H9 (cell line): ENCODE results near the gene WDR73. TPM values are rescaled to one million over a fixed set of nuclear protein-coding genes. Genes with fewer than 3 reads are reported as not detected.
A peak's percentile ranks its signal among the peaks of the same experiment; 100 is the strongest.

Experiments used
- DNase-seq: peaks from one replicate; pipeline ENCODE4 v3.0.0-alpha.2; 2017
- H2AFZ ChIP-seq: one replicate; pipeline ENCODE4 v1.6.1; 2013; ENCODE audit warnings: mild to moderate bottlenecking, low read length, control low read depth, moderate library complexity
- H2AK5ac ChIP-seq: 2 replicates; pipeline ENCODE4 v1.6.1; 2013; ENCODE audit warnings: low read length, control low read depth, mixed read lengths; ENCODE audit not compliant: insufficient read length
- H2BK120ac ChIP-seq: one replicate; pipeline ENCODE4 v1.6.1; 2013; ENCODE audit warnings: low read depth, mild to moderate bottlenecking, low read length, control low read depth, inconsistent platforms; ENCODE audit not compliant: poor library complexity, severe bottlenecking
- H2BK12ac ChIP-seq: 2 replicates; pipeline ENCODE4 v1.6.1; 2013; ENCODE audit warnings: low read length, control low read depth, mixed read lengths, low read depth; ENCODE audit not compliant: insufficient read length
- H2BK15ac ChIP-seq: 2 replicates; pipeline ENCODE4 v1.6.1; 2013; ENCODE audit warnings: low read depth, low read length, control low read depth
- H2BK20ac ChIP-seq: one replicate; pipeline ENCODE4 v1.6.1; 2013; ENCODE audit warnings: low read depth, mild to moderate bottlenecking, low read length, control low read depth, inconsistent platforms; ENCODE audit not compliant: poor library complexity, severe bottlenecking
- H2BK5ac ChIP-seq: 2 replicates; pipeline ENCODE4 v1.6.1; 2013; ENCODE audit warnings: low read length, control low read depth, mixed read lengths; ENCODE audit not compliant: insufficient read length
- H3K14ac ChIP-seq: 2 replicates; pipeline ENCODE4 v1.6.1; 2013; ENCODE audit warnings: low read length, control low read depth; ENCODE audit not compliant: insufficient read depth
- H3K18ac ChIP-seq: 2 replicates; pipeline ENCODE4 v1.6.1; 2013; ENCODE audit warnings: low read depth, mild to moderate bottlenecking, mixed read lengths, low read length, control low read depth; ENCODE audit not compliant: insufficient read length
- H3K23ac ChIP-seq: 2 replicates; pipeline ENCODE4 v1.6.1; 2013; ENCODE audit warnings: low read length, control low read depth, mixed read lengths, low read depth; ENCODE audit not compliant: insufficient read length
- H3K23me2 ChIP-seq: 2 replicates; pipeline ENCODE4 v1.6.1; 2013; ENCODE audit warnings: low read depth, mild to moderate bottlenecking, mixed read lengths, low read length, control low read depth; ENCODE audit not compliant: insufficient read length, poor library complexity, severe bottlenecking
- H3K27ac ChIP-seq: 2 replicates; pipeline ENCODE4 v1.5.1; 2013; ENCODE audit warnings: low read length, control low read depth, mixed read lengths, low read depth; ENCODE audit not compliant: insufficient read length
- H3K27me3 ChIP-seq: 2 replicates; pipeline ENCODE4 v1.6.1; 2013; ENCODE audit warnings: low read length, control low read depth, inconsistent platforms; ENCODE audit not compliant: insufficient read depth
- H3K4ac ChIP-seq: 2 replicates; pipeline ENCODE4 v1.6.1; 2013; ENCODE audit warnings: low read depth, mild to moderate bottlenecking, control low read depth, inconsistent platforms, low read length, moderate library complexity
- H3K4me1 ChIP-seq: 2 replicates; pipeline ENCODE4 v1.6.1; 2013; ENCODE audit warnings: low read length, control low read depth, inconsistent platforms; ENCODE audit not compliant: insufficient read depth
- H3K4me2 ChIP-seq: 2 replicates; pipeline ENCODE4 v1.6.1; 2013; ENCODE audit warnings: low read length, control low read depth, mixed read lengths; ENCODE audit not compliant: insufficient read length, insufficient read depth
- H3K56ac ChIP-seq: 2 replicates; pipeline ENCODE4 v1.6.1; 2013; ENCODE audit warnings: low read depth, mild to moderate bottlenecking, mixed read lengths, low read length, control low read depth; ENCODE audit not compliant: insufficient read length
- H3K79me1 ChIP-seq: 2 replicates; pipeline ENCODE4 v1.6.1; 2013; ENCODE audit warnings: low read depth, mild to moderate bottlenecking, moderate library complexity, low read length, control low read depth, inconsistent platforms; ENCODE audit not compliant: insufficient read depth, poor library complexity, severe bottlenecking
- H3K79me2 ChIP-seq: 2 replicates; pipeline ENCODE4 v1.6.1; 2013; ENCODE audit warnings: low read length, control low read depth, inconsistent platforms; ENCODE audit not compliant: insufficient read depth
- H3K9ac ChIP-seq: 2 replicates; pipeline ENCODE4 v1.6.1; 2013; ENCODE audit warnings: low read length, control low read depth, mixed read lengths; ENCODE audit not compliant: insufficient read length; ENCODE audit errors: extremely low read depth
- H3K9me3 ChIP-seq: one replicate; pipeline ENCODE4 v1.6.1; 2013; ENCODE audit warnings: low read depth, low read length, inconsistent platforms; ENCODE audit not compliant: control insufficient read depth
- H3T11ph ChIP-seq: one replicate; pipeline ENCODE4 v1.6.1; 2013; ENCODE audit warnings: mild to moderate bottlenecking, low read length, control low read depth, inconsistent platforms
- H4K20me1 ChIP-seq: one replicate; pipeline ENCODE4 v1.6.1; 2013; ENCODE audit not compliant: control insufficient read depth, insufficient read length, insufficient read depth
- H4K5ac ChIP-seq: 2 replicates; pipeline ENCODE4 v1.6.1; 2013; ENCODE audit warnings: low read depth, mild to moderate bottlenecking, mixed read lengths, low read length, control low read depth; ENCODE audit not compliant: insufficient read length
- H4K8ac ChIP-seq: replicated peaks from 2 replicates; pipeline ENCODE4 v1.6.1; 2013; ENCODE audit warnings: low read length, control low read depth, mixed read lengths, low read depth; ENCODE audit not compliant: insufficient read length
- H4K91ac ChIP-seq: 2 replicates; pipeline ENCODE4 v1.6.1; 2013; ENCODE audit warnings: low read depth, mild to moderate bottlenecking, moderate library complexity, mixed read lengths, low read length, control low read depth; ENCODE audit not compliant: insufficient read length
- H3K27ac Mint-ChIP-seq, 3 experiments: 2 replicates in 2 of 3; 3 replicates in 1 of 3; pipeline ENCODE4 v1.8.0; 2020 to 2021; ENCODE audit warnings: mixed read lengths in 3 of 3, mild to moderate bottlenecking in 1 of 3, moderate library complexity in 1 of 3
- H3K27me3 Mint-ChIP-seq: 2 replicates; pipeline ENCODE4 v1.8.0; 2021; ENCODE audit warnings: low read depth, mild to moderate bottlenecking, moderate library complexity, mixed read lengths
- H3K36me3 Mint-ChIP-seq, 3 experiments: 2 replicates in 2 of 3; 3 replicates in 1 of 3; pipeline ENCODE4 v1.8.0; 2020 to 2021; ENCODE audit warnings: low read depth in 3 of 3, mixed read lengths in 3 of 3; ENCODE audit not compliant: insufficient read depth in 1 of 3
- H3K4me1 Mint-ChIP-seq, 2 experiments: 2 replicates each; pipeline ENCODE4 v1.8.0; 2020; ENCODE audit warnings: mixed read lengths in 2 of 2
- H3K4me3 Mint-ChIP-seq, 2 experiments: 2 replicates in 1 of 2; 3 replicates in 1 of 2; pipeline ENCODE4 v1.8.0; 2020 to 2021; ENCODE audit warnings: mild to moderate bottlenecking in 2 of 2, mixed read lengths in 2 of 2, moderate library complexity in 1 of 2
- H3K9me3 Mint-ChIP-seq, 2 experiments: 2 replicates in 1 of 2; 3 replicates in 1 of 2; pipeline ENCODE4 v1.8.0; 2020; ENCODE audit warnings: mild to moderate bottlenecking in 2 of 2, mixed read lengths in 2 of 2, moderate library complexity in 1 of 2
- WGBS: extraction: QIAGEN DNeasy Blood & Tissue Kit; methylation state at CpG from one replicate; pipeline ENCODE4 v1.1.7; 2013; ENCODE audit warnings: missing lambda C conversion rate, low lambda C conversion rate, mixed read lengths; ENCODE audit not compliant: insufficient read length; ENCODE audit errors: extremely low coverage; 5-methylcytosine and 5-hydroxymethylcytosine counted together
- total RNA-seq: library from RNA; stranded (reverse); gene quantifications from 2 replicates; pipeline ENCODE4 v1.2.1, GENCODE V29; 2021
- TF ChIP-seq, protein P1 (sequence below): fragments of 200-600 bp; sonication (generic); conservative IDR thresholded peaks from 3 replicates; pipeline ENCODE4 v1.8.0; 2021; ENCODE audit warnings: antibody characterized with exemption, mild to moderate bottlenecking

WDR73 gene
- total RNA-seq, 1 experiment from 2014 or later, result 41.6 TPM

- H3K27ac ChIP-seq, result no peak overlapping the region
- no peak overlapping the region for H3K23ac ChIP-seq
- no peak overlapping the region for H3K27ac Mint-ChIP-seq
- no peak overlapping the region for H2BK12ac ChIP-seq
- no peaks in the 10 kb centered on the region for H3K79me1 ChIP-seq
- H3K4ac ChIP-seq, result no peak overlapping the region
- peak overlapping the region; percentile 95 to 98 for H3K4me3 Mint-ChIP-seq
- H3K4me2 ChIP-seq, result peak overlapping the region; percentile 91
- no peak overlapping the region for H2BK20ac ChIP-seq
- H2BK120ac ChIP-seq, result no peak overlapping the region
- H2BK15ac ChIP-seq, result no peak overlapping the region
- no peak overlapping the region for H2AFZ ChIP-seq
- H4K5ac ChIP-seq, result no peak overlapping the region
- no peak overlapping the region for H3K18ac ChIP-seq
- no CpG with 5 or more reads among the region's 19 CpGs for WGBS
- no peak overlapping the region for H2BK5ac ChIP-seq
- DNase-seq, result peak; percentile 87
- peaks cover 9 to 25% (median 18%) of the 10 kb centered on the region in 3 experiments for H3K36me3 Mint-ChIP-seq
- peaks cover 12% of the 10 kb centered on the region for H3K23me2 ChIP-seq
- no peak overlapping the region for H3K14ac ChIP-seq
- no peak overlapping the region for H4K8ac ChIP-seq
- TF ChIP-seq, protein P1, sequence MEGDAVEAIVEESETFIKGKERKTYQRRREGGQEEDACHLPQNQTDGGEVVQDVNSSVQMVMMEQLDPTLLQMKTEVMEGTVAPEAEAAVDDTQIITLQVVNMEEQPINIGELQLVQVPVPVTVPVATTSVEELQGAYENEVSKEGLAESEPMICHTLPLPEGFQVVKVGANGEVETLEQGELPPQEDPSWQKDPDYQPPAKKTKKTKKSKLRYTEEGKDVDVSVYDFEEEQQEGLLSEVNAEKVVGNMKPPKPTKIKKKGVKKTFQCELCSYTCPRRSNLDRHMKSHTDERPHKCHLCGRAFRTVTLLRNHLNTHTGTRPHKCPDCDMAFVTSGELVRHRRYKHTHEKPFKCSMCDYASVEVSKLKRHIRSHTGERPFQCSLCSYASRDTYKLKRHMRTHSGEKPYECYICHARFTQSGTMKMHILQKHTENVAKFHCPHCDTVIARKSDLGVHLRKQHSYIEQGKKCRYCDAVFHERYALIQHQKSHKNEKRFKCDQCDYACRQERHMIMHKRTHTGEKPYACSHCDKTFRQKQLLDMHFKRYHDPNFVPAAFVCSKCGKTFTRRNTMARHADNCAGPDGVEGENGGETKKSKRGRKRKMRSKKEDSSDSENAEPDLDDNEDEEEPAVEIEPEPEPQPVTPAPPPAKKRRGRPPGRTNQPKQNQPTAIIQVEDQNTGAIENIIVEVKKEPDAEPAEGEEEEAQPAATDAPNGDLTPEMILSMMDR, result peak; percentile 70
- no peak overlapping the region for H3T11ph ChIP-seq
- H3K9me3 Mint-ChIP-seq, result no peaks in the 10 kb centered on the region; a peak in 1 of 5 replicates
- H3K27me3 ChIP-seq, result no peaks in the 10 kb centered on the region; the same call in 1 of the 2 replicates
- H4K91ac ChIP-seq, result no peak overlapping the region
- peaks cover 24 to 25% of the 10 kb centered on the region in 2 experiments for H3K4me1 Mint-ChIP-seq
- no peak overlapping the region for H3K9ac ChIP-seq
- H4K20me1 ChIP-seq, result no peaks in the 10 kb centered on the region
- H3K4me1 ChIP-seq, result peaks cover 3% of the 10 kb centered on the region; the same call in 1 of the 2 replicates
- H3K56ac ChIP-seq, result no peak overlapping the region
- H2AK5ac ChIP-seq, result no peak overlapping the region
- H3K9me3 ChIP-seq, result no peaks in the 10 kb centered on the region
- peaks cover 27% of the 10 kb centered on the region for H3K27me3 Mint-ChIP-seq
- no peaks in the 10 kb centered on the region for H3K79me2 ChIP-seq
These were observed 788 bp upstream of the WDR73 start for GRCh38 chr15:84654689-84655453.
